ENCODE measurements around the gene FTO. TPM values are rescaled to one million over a fixed set of nuclear protein-coding genes. Genes with fewer than 3 reads are reported as not detected.
A peak's percentile ranks its signal among the peaks of the same experiment; 100 is the strongest.

Gene FTO
- total and polyA plus RNA-seq, 2 of the 13 experiments (the other 11 are each of a cell fraction or from before 2014, with no cell fraction given), result 41.6 to 55.8 TPM

DNA sequence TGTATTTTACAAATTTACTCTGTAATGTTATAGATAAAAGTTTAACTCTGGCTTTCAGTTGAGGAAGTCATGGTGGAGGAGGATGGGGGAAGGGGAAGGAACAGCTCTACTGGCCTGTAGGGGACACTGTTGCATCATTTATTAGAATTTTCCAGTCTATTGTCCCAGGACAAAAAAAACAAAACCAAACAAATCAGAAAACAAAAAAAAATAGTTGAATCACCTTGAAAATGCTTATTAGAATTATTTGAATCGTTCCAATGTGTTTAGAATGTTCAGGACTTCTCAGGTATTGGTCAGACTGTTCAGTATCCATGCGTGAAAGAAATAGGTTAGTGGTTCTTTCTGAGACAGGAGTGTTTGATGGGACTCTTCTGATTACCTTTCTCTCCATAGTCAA is 242.0 kb downstream of the FTO start (continued):
- TF ChIP-seq SMARCE1 (IDR thresholded peaks at IDR 0.05; ENCODE audit: borderline replicate concordance) (no peak), ZNF614 (CRISPR knock-in tag; IDR thresholded peaks at IDR 0.05; ENCODE audit: borderline replicate concordance) (0 out of 2 replicates have a peak, but pooled peaks have one; percentile 41), CHD4 (IDR thresholded peaks at IDR 0.05; ENCODE audit: borderline replicate concordance, low read length) (peak; percentile 56; the same call in 1 of the 2 replicates), RAD21 (CRISPR knock-in tag; IDR thresholded peaks at IDR 0.05) (peak; percentile 86), CREM (IDR thresholded peaks at IDR 0.05) (no peak), CREM (CRISPR knock-in tag; IDR thresholded peaks at IDR 0.05) (no peak), KAT2B (IDR thresholded peaks at IDR 0.05; ENCODE audit: borderline replicate concordance, low read depth, low read length) (no peak), GPN1 (CRISPR knock-in tag; IDR thresholded peaks at IDR 0.05; ENCODE audit: borderline replicate concordance) (no peak), ZMYM3 (CRISPR knock-in tag; IDR thresholded peaks at IDR 0.05) (no peak), ONECUT2 (CRISPR knock-in tag; IDR thresholded peaks at IDR 0.05) (no peak), ZNF746 (CRISPR knock-in tag; IDR thresholded peaks at IDR 0.05) (no peak), HNRNPK (IDR thresholded peaks at IDR 0.05; ENCODE audit: low read depth, low read length, poor library complexity, severe bottlenecking) (peak; percentile 16), ATF7-NPFF (CRISPR knock-in tag; IDR thresholded peaks at IDR 0.05; ENCODE audit: low read depth) (no peak), SP5 (CRISPR knock-in tag; IDR thresholded peaks at IDR 0.05; ENCODE audit: borderline replicate concordance, low read depth) (no peak), ZNF768 (CRISPR knock-in tag; IDR thresholded peaks at IDR 0.05) (no peak), STAG1 (CRISPR knock-in tag; IDR thresholded peaks at IDR 0.05) (peak; percentile 95), SKI (IDR thresholded peaks at IDR 0.05; ENCODE audit: partially characterized antibody) (no peak), ESRRA (CRISPR knock-in tag; IDR thresholded peaks at IDR 0.05; ENCODE audit: low read depth) (no peak), ZNF44 (CRISPR knock-in tag; IDR thresholded peaks at IDR 0.05) (0 out of 2 replicates have a peak, but pooled peaks have one; percentile 3), FOXK2 (IDR thresholded peaks at IDR 0.05) (no peak), GABPA (IDR thresholded peaks at IDR 0.05; ENCODE audit: low read depth, low read length) (no peak), GABPA (CRISPR knock-in tag; IDR thresholded peaks at IDR 0.05; ENCODE audit: low read depth) (no peak), NBN (conservative IDR thresholded peaks at IDR 0.05) (no peak)
- TF ChIP-seq, protein P1, sequence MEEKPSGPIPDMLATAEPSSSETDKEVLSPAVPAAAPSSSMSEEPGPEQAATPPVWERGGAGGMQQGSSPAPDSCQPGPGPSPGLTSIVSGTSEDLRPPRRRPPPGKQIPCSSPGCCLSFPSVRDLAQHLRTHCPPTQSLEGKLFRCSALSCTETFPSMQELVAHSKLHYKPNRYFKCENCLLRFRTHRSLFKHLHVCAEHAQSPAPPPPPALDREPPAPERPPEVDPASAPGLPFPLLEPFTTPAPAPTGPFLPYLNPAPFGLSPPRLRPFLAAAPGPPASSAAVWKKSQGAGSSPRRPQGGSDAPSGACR (CRISPR knock-in tag; IDR thresholded peaks at IDR 0.05), result no peak
- TF ChIP-seq, protein P2, sequence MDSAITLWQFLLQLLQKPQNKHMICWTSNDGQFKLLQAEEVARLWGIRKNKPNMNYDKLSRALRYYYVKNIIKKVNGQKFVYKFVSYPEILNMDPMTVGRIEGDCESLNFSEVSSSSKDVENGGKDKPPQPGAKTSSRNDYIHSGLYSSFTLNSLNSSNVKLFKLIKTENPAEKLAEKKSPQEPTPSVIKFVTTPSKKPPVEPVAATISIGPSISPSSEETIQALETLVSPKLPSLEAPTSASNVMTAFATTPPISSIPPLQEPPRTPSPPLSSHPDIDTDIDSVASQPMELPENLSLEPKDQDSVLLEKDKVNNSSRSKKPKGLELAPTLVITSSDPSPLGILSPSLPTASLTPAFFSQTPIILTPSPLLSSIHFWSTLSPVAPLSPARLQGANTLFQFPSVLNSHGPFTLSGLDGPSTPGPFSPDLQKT (CRISPR knock-in tag; IDR thresholded peaks at IDR 0.05; ENCODE audit: borderline replicate concordance), result no peak
- TF ChIP-seq, protein P3, sequence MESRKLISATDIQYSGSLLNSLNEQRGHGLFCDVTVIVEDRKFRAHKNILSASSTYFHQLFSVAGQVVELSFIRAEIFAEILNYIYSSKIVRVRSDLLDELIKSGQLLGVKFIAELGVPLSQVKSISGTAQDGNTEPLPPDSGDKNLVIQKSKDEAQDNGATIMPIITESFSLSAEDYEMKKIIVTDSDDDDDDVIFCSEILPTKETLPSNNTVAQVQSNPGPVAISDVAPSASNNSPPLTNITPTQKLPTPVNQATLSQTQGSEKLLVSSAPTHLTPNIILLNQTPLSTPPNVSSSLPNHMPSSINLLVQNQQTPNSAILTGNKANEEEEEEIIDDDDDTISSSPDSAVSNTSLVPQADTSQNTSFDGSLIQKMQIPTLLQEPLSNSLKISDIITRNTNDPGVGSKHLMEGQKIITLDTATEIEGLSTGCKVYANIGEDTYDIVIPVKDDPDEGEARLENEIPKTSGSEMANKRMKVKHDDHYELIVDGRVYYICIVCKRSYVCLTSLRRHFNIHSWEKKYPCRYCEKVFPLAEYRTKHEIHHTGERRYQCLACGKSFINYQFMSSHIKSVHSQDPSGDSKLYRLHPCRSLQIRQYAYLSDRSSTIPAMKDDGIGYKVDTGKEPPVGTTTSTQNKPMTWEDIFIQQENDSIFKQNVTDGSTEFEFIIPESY (CRISPR knock-in tag; IDR thresholded peaks at IDR 0.05), result no peak
- TF ChIP-seq, protein P4, sequence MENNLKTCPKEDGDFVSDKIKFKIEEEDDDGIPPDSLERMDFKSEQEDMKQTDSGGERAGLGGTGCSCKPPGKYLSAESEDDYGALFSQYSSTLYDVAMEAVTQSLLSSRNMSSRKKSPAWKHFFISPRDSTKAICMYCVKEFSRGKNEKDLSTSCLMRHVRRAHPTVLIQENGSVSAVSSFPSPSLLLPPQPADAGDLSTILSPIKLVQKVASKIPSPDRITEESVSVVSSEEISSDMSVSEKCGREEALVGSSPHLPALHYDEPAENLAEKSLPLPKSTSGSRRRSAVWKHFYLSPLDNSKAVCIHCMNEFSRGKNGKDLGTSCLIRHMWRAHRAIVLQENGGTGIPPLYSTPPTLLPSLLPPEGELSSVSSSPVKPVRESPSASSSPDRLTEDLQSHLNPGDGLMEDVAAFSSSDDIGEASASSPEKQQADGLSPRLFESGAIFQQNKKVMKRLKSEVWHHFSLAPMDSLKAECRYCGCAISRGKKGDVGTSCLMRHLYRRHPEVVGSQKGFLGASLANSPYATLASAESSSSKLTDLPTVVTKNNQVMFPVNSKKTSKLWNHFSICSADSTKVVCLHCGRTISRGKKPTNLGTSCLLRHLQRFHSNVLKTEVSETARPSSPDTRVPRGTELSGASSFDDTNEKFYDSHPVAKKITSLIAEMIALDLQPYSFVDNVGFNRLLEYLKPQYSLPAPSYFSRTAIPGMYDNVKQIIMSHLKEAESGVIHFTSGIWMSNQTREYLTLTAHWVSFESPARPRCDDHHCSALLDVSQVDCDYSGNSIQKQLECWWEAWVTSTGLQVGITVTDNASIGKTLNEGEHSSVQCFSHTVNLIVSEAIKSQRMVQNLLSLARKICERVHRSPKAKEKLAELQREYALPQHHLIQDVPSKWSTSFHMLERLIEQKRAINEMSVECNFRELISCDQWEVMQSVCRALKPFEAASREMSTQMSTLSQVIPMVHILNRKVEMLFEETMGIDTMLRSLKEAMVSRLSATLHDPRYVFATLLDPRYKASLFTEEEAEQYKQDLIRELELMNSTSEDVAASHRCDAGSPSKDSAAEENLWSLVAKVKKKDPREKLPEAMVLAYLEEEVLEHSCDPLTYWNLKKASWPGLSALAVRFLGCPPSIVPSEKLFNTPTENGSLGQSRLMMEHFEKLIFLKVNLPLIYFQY (CRISPR knock-in tag; IDR thresholded peaks at IDR 0.05; ENCODE audit: borderline replicate concordance), result no peak
